Heart right ventricle (tissue), 16 donors: Measurements from ENCODE around the gene TRMT1. TPM values are rescaled to one million over a fixed set of nuclear protein-coding genes. Genes with fewer than 3 reads are reported as not detected.

Source experiments
- ATAC-seq, 8 donors: fragments of 200-7000 bp; cut with Tn5 transposase; one replicate each; pipeline ENCODE4 v1.9.1; 2020; ENCODE audit warnings: mild to moderate bottlenecking in 8 of 8, moderate library complexity in 8 of 8, moderate number of reproducible peaks in 1 of 8
- DNase-seq, 2 donors: peaks; one replicate each; pipeline ENCODE4 v3.0.0-alpha.2; 2020
- H3K27ac ChIP-seq, 10 donors: fragments of 200-600 bp; sonication (generic) in 2 of 10; one replicate each; pipeline versions ENCODE4 v1.5.0 to v1.8.0; 2020 to 2022; ENCODE audit warnings: mild to moderate bottlenecking in 3 of 10
- H3K27me3 ChIP-seq, 7 donors: fragments of 200-600 bp; one replicate each; pipeline ENCODE4 v1.8.0; 2021 to 2022; ENCODE audit warnings: mild to moderate bottlenecking in 2 of 7
- H3K36me3 ChIP-seq, 9 donors: fragments of 200-600 bp; sonication (generic) in 1 of 9; one replicate each; pipeline versions ENCODE4 v1.5.0 to v1.8.0; 2020 to 2022; ENCODE audit warnings: mild to moderate bottlenecking in 2 of 9
- H3K4me1 ChIP-seq, 9 donors: fragments of 200-600 bp; sonication (generic) in 1 of 9; one replicate each; pipeline versions ENCODE4 v1.5.0 to v1.8.0; 2020 to 2022; ENCODE audit warnings: mild to moderate bottlenecking in 4 of 9
- H3K4me3 ChIP-seq, 10 donors: fragments of 200-600 bp; sonication (generic) in 2 of 10; one replicate each; pipeline versions ENCODE4 v1.5.0 to v1.8.0; 2020 to 2022; ENCODE audit warnings: mild to moderate bottlenecking in 7 of 10, moderate library complexity in 2 of 10
- H3K9me3 ChIP-seq, 11 donors: fragments of 200-600 bp in 10 of 11; sonication (generic) in 2 of 11; one replicate each; pipeline versions ENCODE4 v1.5.0 to v1.8.0; 2013 to 2022; ENCODE audit warnings: mild to moderate bottlenecking in 2 of 11, control low read depth in 1 of 11, moderate library complexity in 1 of 11
- WGBS, 2 donors: extraction: QIAGEN DNeasy Blood & Tissue Kit; methylation state at CpG; one replicate each; pipeline ENCODE4 v1.1.7; 2013; ENCODE audit warnings: inconsistent platforms in 1 of 2; 5-methylcytosine and 5-hydroxymethylcytosine counted together
- intact Hi-C, 10 donors: fragments of 100-400 bp; cut with DNase I; formaldehyde crosslinking; loops; one replicate each; pipeline versions ENCODE4 v1.11.1 to v1.14.2; 2022
- polyA plus RNA-seq, 2 donors: library from polyadenylated mRNA; stranded (reverse); fragments of 200-250 nt; gene quantifications; one replicate each; pipeline ENCODE4 v1.2.3, GENCODE V29; 2013
- total RNA-seq, 10 donors: library from RNA; stranded (reverse); fragmentation: NEBNext Ultra II Directional in 3 of 10; extraction: Animal tissue kit (Norgen Biotek cat#: 25700) in 3 of 10; gene quantifications; one replicate each; pipeline versions ENCODE4 v1.2.1 to v1.2.4, GENCODE V29; 2021 to 2023
- TF ChIP-seq, protein P1 (sequence below), 9 donors: fragments of 200-600 bp; sonication (generic) in 2 of 9; IDR thresholded peaks; one replicate each; pipeline versions ENCODE4 v1.5.0 to v1.8.0; 2021 to 2022; ENCODE audit warnings: antibody characterized with exemption in 9 of 9, mild to moderate bottlenecking in 5 of 9, moderate library complexity in 1 of 9
- donor health status: Arrhythmogenic right ventricular cardiomyopathy.
- donor health status: ischemic (EF 13 %, LVEDD 7.1; RV severe dilation, severe dysfunction).
- donor health status: healthy with polysubstance abuse.
- donor health status: DM: no; HTN: yes; CAD: no.
- donor health status: DM: no; HTN: no; CAD: no.
- donor health status: ischemic (EF 25% LVEDD 6.9; RV normal size, moderate dysfunction).
- donor health status: ischemic (EF 25% LVEDD 5.7; RV mildly dilated, moderate dysfunction).
- donor health status: healthy.
- donor health status: DM: yes; HTN: yes; CAD: no.
- donor health status: Ischemic cardiomyopathy.
- donor health status: ischemic (EF 35%, LVEDD 5.7; RV mildly dilated, moderate dysfunction).
- donor health status: nonischemic (EF 11% LVEDD 7.7; RV severe dilation, severe dysfunction).
- donor health status: DM: yes; HTN: yes; CAD: no.
- donor health status: PGD.
- donor health status: ischemic (EF 29% LVEDD 5.4; RV normal size, mild dysfunction).
- donor health status: nonischemic (EF 23%, LVEDD 6.1; RV moderate dilation, normal function).

Gene TRMT1
- total and polyA plus RNA-seq, 12 donors: 10.5 to 54.0 (median 14.8) TPM

DNA sequence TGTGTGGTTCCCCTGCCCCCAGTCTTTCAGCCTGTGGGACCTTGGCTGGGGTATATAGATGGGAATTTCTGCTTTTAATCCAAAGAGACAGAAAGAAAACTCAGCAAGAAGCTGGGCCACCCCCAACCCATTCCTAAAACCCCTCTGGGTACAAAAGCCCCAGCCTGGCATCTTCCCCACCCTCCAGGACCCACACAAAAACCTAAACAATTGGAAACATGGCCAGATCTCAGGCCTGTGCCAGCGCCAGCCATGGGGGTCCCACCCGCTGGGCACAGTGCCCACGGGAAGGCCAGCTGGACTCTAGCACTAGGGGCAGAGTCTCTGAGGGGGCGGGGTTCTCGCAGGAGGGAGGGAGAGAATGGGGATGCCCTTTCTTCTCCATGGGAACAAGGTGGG lies 22.4 kb downstream of the TRMT1 start:
- Histone ChIP-seq H3K36me3 (peaks cover 0 to 35% (median 0%) of the 10 kb centered on the region in 9 donors), H3K4me3 (no peak overlapping the region), H3K4me1 (peaks cover 49 to 99% (median 88%) of the 10 kb centered on the region in 9 donors), H3K27me3 (no peaks in the 10 kb centered on the region), H3K27ac (peak overlapping the region; percentile 43 to 96 (median 90)), H3K9me3 (no peaks in the 10 kb centered on the region)
- DNase-seq (peak in 1 of 2 donors; percentile 46), ATAC-seq (no peak)
- TF ChIP-seq, protein P1, sequence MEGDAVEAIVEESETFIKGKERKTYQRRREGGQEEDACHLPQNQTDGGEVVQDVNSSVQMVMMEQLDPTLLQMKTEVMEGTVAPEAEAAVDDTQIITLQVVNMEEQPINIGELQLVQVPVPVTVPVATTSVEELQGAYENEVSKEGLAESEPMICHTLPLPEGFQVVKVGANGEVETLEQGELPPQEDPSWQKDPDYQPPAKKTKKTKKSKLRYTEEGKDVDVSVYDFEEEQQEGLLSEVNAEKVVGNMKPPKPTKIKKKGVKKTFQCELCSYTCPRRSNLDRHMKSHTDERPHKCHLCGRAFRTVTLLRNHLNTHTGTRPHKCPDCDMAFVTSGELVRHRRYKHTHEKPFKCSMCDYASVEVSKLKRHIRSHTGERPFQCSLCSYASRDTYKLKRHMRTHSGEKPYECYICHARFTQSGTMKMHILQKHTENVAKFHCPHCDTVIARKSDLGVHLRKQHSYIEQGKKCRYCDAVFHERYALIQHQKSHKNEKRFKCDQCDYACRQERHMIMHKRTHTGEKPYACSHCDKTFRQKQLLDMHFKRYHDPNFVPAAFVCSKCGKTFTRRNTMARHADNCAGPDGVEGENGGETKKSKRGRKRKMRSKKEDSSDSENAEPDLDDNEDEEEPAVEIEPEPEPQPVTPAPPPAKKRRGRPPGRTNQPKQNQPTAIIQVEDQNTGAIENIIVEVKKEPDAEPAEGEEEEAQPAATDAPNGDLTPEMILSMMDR (IDR thresholded peaks at IDR 0.05): peak in 3 of 9 donors; percentile 2 to 22 (median 9)
- intact Hi-C loops: loop anchor here in 2 of 10 donors (5.0 kb wide), 2 partner anchors 112 to 117 kb away; no protein-coding TSS in a partner anchor
- 45 to 47% methylated on average over 5 of the region's 5 CpGs for WGBS, 2 donors

GRCh38 chr19:13093407-13094105 lies 23.0 kb downstream of the TRMT1 start:
- no peaks in the 10 kb centered on the region for H3K9me3 ChIP-seq
- ATAC-seq (peak; percentile 57 to 80 (median 67)), DNase-seq (peak; percentile 83)
- H3K27me3 ChIP-seq: no peaks in the 10 kb centered on the region
- TF ChIP-seq, protein P1 (IDR thresholded peaks at IDR 0.05): peak; percentile 94 to 98 (median 96)
- 41 to 47% methylated on average over 12 of the region's 12 CpGs for WGBS, 2 donors
- intact Hi-C loops: loop anchor here in 8 of 10 donors (1.0 to 5.0 kb wide), 7 partner anchors 25 to 116 kb away; no protein-coding TSS in a partner anchor
- peak overlapping the region; percentile 43 to 96 (median 90) for H3K27ac ChIP-seq
- H3K4me3 ChIP-seq: no peak overlapping the region
- H3K4me1 ChIP-seq: peaks cover 43 to 96% (median 83%) of the 10 kb centered on the region in 9 donors
- peaks cover 0 to 40% (median 0%) of the 10 kb centered on the region in 9 donors for H3K36me3 ChIP-seq

GRCh38 chr19:13092606-13093235 lies 23.8 kb downstream of the TRMT1 start:
- Histone ChIP-seq H3K36me3 (peaks cover 0 to 48% (median 0%) of the 10 kb centered on the region in 9 donors), H3K9me3 (no peaks in the 10 kb centered on the region), H3K4me1 (peaks cover 43 to 88% (median 76%) of the 10 kb centered on the region in 9 donors), H3K27me3 (no peaks in the 10 kb centered on the region), H3K27ac (peak overlapping the region; percentile 43 to 95 (median 88)), H3K4me3 (no peak overlapping the region)
- DNase-seq (no peak), ATAC-seq (peak in 1 of 8 donors; percentile 22)
- WGBS, 2 donors: 63 to 68% methylated on average over 14 of the region's 14 CpGs
- intact Hi-C loops: loop anchor here in 8 of 10 donors (1.0 to 5.0 kb wide), 7 partner anchors 24 to 115 kb away; no protein-coding TSS in a partner anchor
- TF ChIP-seq, protein P1 (IDR thresholded peaks at IDR 0.05): no peak

DNA sequence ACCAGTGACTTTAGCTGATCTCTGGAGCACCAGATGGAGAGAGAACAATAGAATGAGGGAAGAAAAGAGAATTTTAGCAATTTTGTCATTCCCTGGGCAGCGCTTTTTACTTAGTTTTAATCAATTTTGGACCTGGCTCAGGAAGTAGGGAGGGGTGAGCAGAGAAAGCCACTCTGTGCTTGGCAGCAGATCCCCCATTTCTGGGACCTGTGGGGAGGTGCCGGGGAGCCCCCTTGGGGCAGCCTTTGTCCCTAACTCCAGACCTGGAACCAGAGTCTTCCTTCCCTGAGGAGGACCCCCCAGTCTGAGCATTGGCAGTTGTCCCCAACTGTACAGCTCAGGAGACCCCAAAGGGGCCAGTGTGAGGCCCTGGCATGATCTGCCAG lies 24.4 kb downstream of the TRMT1 start:
- no peak overlapping the region for H3K4me3 ChIP-seq
- ATAC-seq (no peak), DNase-seq (no peak)
- no peaks in the 10 kb centered on the region for H3K27me3 ChIP-seq
- peak overlapping the region; percentile 43 to 95 (median 88) for H3K27ac ChIP-seq
- intact Hi-C loops: loop anchor here in 7 of 10 donors (2.0 to 5.0 kb wide), 6 partner anchors 23 to 115 kb away; no protein-coding TSS in a partner anchor
- peaks cover 43 to 82% (median 70%) of the 10 kb centered on the region in 9 donors for H3K4me1 ChIP-seq
- WGBS, 2 donors: 66 to 80% methylated on average over 2 of the region's 2 CpGs
- no peaks in the 10 kb centered on the region for H3K9me3 ChIP-seq
- peaks cover 0 to 54% (median 0%) of the 10 kb centered on the region in 9 donors for H3K36me3 ChIP-seq
- TF ChIP-seq, protein P1 (IDR thresholded peaks at IDR 0.05): no peak
